Loucy (cell line): ENCODE measurements around the gene SHROOM3.

ENCODE experiments used
- H2AFZ ChIP-seq: fragments of 200-600 bp; sonication (generic); 2 replicates; pipeline ENCODE4 v1.6.0; 2016; ENCODE audit warnings: antibody characterized with exemption, mild to moderate bottlenecking, low read length, moderate library complexity
- H3F3A ChIP-seq: fragments of 200-600 bp; 2 replicates; pipeline ENCODE4 v1.6.0; 2016; ENCODE audit warnings: antibody characterized with exemption, low read depth, mild to moderate bottlenecking
- H3K27me3 ChIP-seq: fragments of 200-600 bp; sonication (generic); 2 replicates; pipeline ENCODE4 v1.6.1; 2014; ENCODE audit warnings: low read length, mild to moderate bottlenecking; ENCODE audit not compliant: insufficient read depth, poor library complexity, severe bottlenecking
- H3K36me3 ChIP-seq: fragments of 200-600 bp; sonication (generic); 2 replicates; pipeline ENCODE4 v1.6.1; 2016; ENCODE audit warnings: low read length; ENCODE audit not compliant: insufficient read depth
- H3K4me1 ChIP-seq: fragments of 200-600 bp; sonication (generic); 2 replicates; pipeline ENCODE4 v1.5.1; 2014; ENCODE audit warnings: low read length, mild to moderate bottlenecking; ENCODE audit not compliant: insufficient read depth, poor library complexity, severe bottlenecking
- H3K4me2 ChIP-seq: fragments of 200-600 bp; sonication (generic); 2 replicates; pipeline ENCODE4 v1.6.0; 2014; ENCODE audit warnings: antibody characterized with exemption, low read length, low read depth, mild to moderate bottlenecking; ENCODE audit not compliant: poor library complexity, severe bottlenecking
- H3K4me3 ChIP-seq: fragments of 200-600 bp; sonication (generic); 2 replicates; pipeline ENCODE4 v1.5.1; 2014; ENCODE audit warnings: low read length, mild to moderate bottlenecking, mixed read lengths; ENCODE audit not compliant: poor library complexity, severe bottlenecking
- H3K79me2 ChIP-seq: fragments of 200-600 bp; sonication (generic); 2 replicates; pipeline ENCODE4 v1.6.1; 2014; ENCODE audit warnings: low read length; ENCODE audit not compliant: insufficient read depth
- H3K9ac ChIP-seq: fragments of 200-600 bp; sonication (generic); 2 replicates; pipeline ENCODE4 v1.6.0; 2014; ENCODE audit warnings: mild to moderate bottlenecking, low read depth, low read length, moderate library complexity; ENCODE audit not compliant: poor library complexity, severe bottlenecking
- H3K9me2 ChIP-seq: fragments of 200-600 bp; sonication (generic); replicated peaks from 2 replicates; pipeline ENCODE4 v1.6.1; 2016; ENCODE audit warnings: low read depth, low read length, mixed read lengths
- H3K9me3 ChIP-seq: fragments of 200-600 bp; sonication (generic); 2 replicates; pipeline ENCODE4 v1.6.1; 2014; ENCODE audit warnings: mild to moderate bottlenecking, antibody characterized with exemption, low read length, low read depth; ENCODE audit not compliant: insufficient read depth
- H4K20me1 ChIP-seq: fragments of 200-600 bp; sonication (generic); 2 replicates; pipeline ENCODE4 v1.6.0; 2014; ENCODE audit warnings: antibody characterized with exemption, low read length, mild to moderate bottlenecking; ENCODE audit not compliant: insufficient read depth, poor library complexity, severe bottlenecking
- CTCF ChIP-seq: fragments of 200-600 bp; sonication (generic); conservative IDR thresholded peaks from 2 replicates; pipeline ENCODE4 v1.5.1; 2014; ENCODE audit warnings: mild to moderate bottlenecking, antibody characterized with exemption, low read length
- EZH2phosphoT487 ChIP-seq: fragments of 200-600 bp; IDR thresholded peaks from 2 replicates; pipeline ENCODE4 v1.6.1; 2018; ENCODE audit warnings: antibody characterized with exemption, mild to moderate bottlenecking, moderate library complexity, borderline replicate concordance

SHROOM3 gene

GRCh38 chr4:76595435-76595834 lies 160.4 kb downstream of the SHROOM3 start:
- H3K79me2 ChIP-seq, result no peaks in the 10 kb centered on the region
- no peaks in the 10 kb centered on the region for H3K36me3 ChIP-seq
- H2AFZ ChIP-seq, result no peak overlapping the region
- H3K4me2 ChIP-seq, result no peak overlapping the region
- H3K4me1 ChIP-seq, result peaks cover 4% of the 10 kb centered on the region
- no peaks in the 10 kb centered on the region for H3K27me3 ChIP-seq
- H3K9me2 ChIP-seq, result no peaks in the 10 kb centered on the region
- H3F3A ChIP-seq, result no peaks in the 10 kb centered on the region
- H3K9me3 ChIP-seq, result no peaks in the 10 kb centered on the region
- no peak overlapping the region for H3K9ac ChIP-seq
- no peak overlapping the region for H3K4me3 ChIP-seq
- H4K20me1 ChIP-seq, result no peaks in the 10 kb centered on the region
- TF ChIP-seq CTCF (no peak), EZH2phosphoT487 (no peak)

GRCh38 chr4:76596713-76597112 lies 161.7 kb downstream of the SHROOM3 start:
- Histone ChIP-seq H3K9ac (no peak overlapping the region), H3K27me3 (no peaks in the 10 kb centered on the region)
- TF ChIP-seq EZH2phosphoT487, result no peak
- TF ChIP-seq CTCF, result no peak

GRCh38 chr4:76597423-76597979 lies 162.5 kb downstream of the SHROOM3 start:
- Histone ChIP-seq H3K36me3 (no peaks in the 10 kb centered on the region), H3K27me3 (no peaks in the 10 kb centered on the region), H2AFZ (no peak overlapping the region), H4K20me1 (no peaks in the 10 kb centered on the region), H3F3A (no peaks in the 10 kb centered on the region), H3K4me3 (no peak overlapping the region), H3K4me1 (peaks cover 22% of the 10 kb centered on the region), H3K9ac (no peak overlapping the region), H3K9me2 (no peaks in the 10 kb centered on the region), H3K9me3 (no peaks in the 10 kb centered on the region), H3K79me2 (no peaks in the 10 kb centered on the region), H3K4me2 (no peak overlapping the region)
- TF ChIP-seq EZH2phosphoT487, result no peak
- TF ChIP-seq CTCF, result no peak

More at GRCh38 chr4:76596713-76597112, 161.7 kb downstream of the SHROOM3 start:
- Histone ChIP-seq H3K4me1 (peaks cover 16% of the 10 kb centered on the region), H3K79me2 (no peaks in the 10 kb centered on the region), H3K9me2 (no peaks in the 10 kb centered on the region), H3K4me3 (no peak overlapping the region), H3K36me3 (no peaks in the 10 kb centered on the region), H3F3A (no peaks in the 10 kb centered on the region), H4K20me1 (no peaks in the 10 kb centered on the region), H3K9me3 (no peaks in the 10 kb centered on the region), H3K4me2 (no peak overlapping the region), H2AFZ (no peak overlapping the region)
